GM12878 (cell line): ENCODE measurements around the gene TTLL3. TPM values are rescaled to one million over a fixed set of nuclear protein-coding genes. Genes with fewer than 3 reads are reported as not detected.

ENCODE experiments used
- ATAC-seq: fragments of 200-7000 bp; cut with Tn5 transposase; 3 replicates; pipeline ENCODE4 v1.9.1; 2020; ENCODE audit warnings: mild to moderate bottlenecking, moderate library complexity
- BruUV-seq: library from RNA; stranded (reverse); fragments of 400-500 nt; replicated peaks from 2 replicates; lab custom pipeline; 2021; lab: Mats Ljungman, UMichigan
- CTCF ChIA-PET: fragments of 300-600 bp; sonication (Branson Sonifier 250); formaldehyde crosslinking; extraction: SDS; loops from one replicate; lab custom pipeline; 2021; ENCODE audit warnings: inconsistent platforms; lab: Yijun Ruan, JAX
- POLR2A ChIA-PET: fragments of 350-600 bp; formaldehyde crosslinking; extraction: SDS; loops from one replicate; lab custom pipeline; 2021; ENCODE audit warnings: inconsistent platforms; lab: Charles Lee
- RAD21 ChIA-PET: fragments of 300-600 bp; sonication (Branson Sonifier 250); formaldehyde crosslinking; loops from one replicate; lab custom pipeline; 2023; ENCODE audit warnings: antibody characterized with exemption; ENCODE audit not compliant: unreplicated experiment; lab: Charles Lee
- SMC1A ChIA-PET: fragments of 300-600 bp; sonication (Branson Sonifier 250); formaldehyde crosslinking; loops from one replicate; lab custom pipeline; 2023; ENCODE audit not compliant: unreplicated experiment, uncharacterized antibody; lab: Charles Lee
- DNase-seq: peaks from one replicate; pipeline ENCODE4 v3.0.0-alpha.2; 2011; ENCODE audit warnings: low read depth, low spot score
- FAIRE-seq: peaks from 3 replicates; lab custom pipeline; 2011; peaks lifted over from hg19 to GRCh38; lab: Jason Lieb, UNC
- H2AFZ ChIP-seq: 2 replicates; pipeline ENCODE4 v1.6.0; 2011; ENCODE audit warnings: low read depth, low read length, control low read depth; ENCODE audit not compliant: control insufficient read depth
- H3K27ac ChIP-seq: 2 replicates; pipeline ENCODE4 v1.5.1; 2011; ENCODE audit warnings: control low read depth; ENCODE audit not compliant: control insufficient read depth, insufficient read depth
- H3K27me3 ChIP-seq, 2 experiments: replicated peaks in 1 of 2; 2 replicates each; pipeline versions ENCODE4 v1.6.0 to v1.6.1; 2011; ENCODE audit warnings: low read length in 1 of 2; ENCODE audit not compliant: control insufficient read depth in 2 of 2, insufficient read depth in 2 of 2
- H3K36me3 ChIP-seq, 2 experiments: 2 replicates each; pipeline ENCODE4 v1.5.1; 2011; ENCODE audit warnings: low read length in 1 of 2; ENCODE audit not compliant: control insufficient read depth in 2 of 2, insufficient read depth in 2 of 2
- H3K4me1 ChIP-seq: 2 replicates; pipeline ENCODE4 v1.6.1; 2011; ENCODE audit warnings: mild to moderate bottlenecking, low read length, moderate library complexity, mixed read lengths; ENCODE audit not compliant: control insufficient read depth, insufficient read depth
- H3K4me2 ChIP-seq: 2 replicates; pipeline ENCODE4 v1.6.0; 2011; ENCODE audit warnings: control low read depth; ENCODE audit not compliant: control insufficient read depth, insufficient read depth
- H3K4me3 ChIP-seq: fragments of 200-600 bp; sonication (generic); 2 replicates; pipeline ENCODE4 v1.5.1; 2016
- H3K79me2 ChIP-seq: 2 replicates; pipeline ENCODE4 v1.6.0; 2011; ENCODE audit warnings: low read length; ENCODE audit not compliant: control insufficient read depth, insufficient read depth
- H3K9ac ChIP-seq: 2 replicates; pipeline ENCODE4 v1.8.0; 2011; ENCODE audit warnings: low read length, control low read depth, mixed read lengths; ENCODE audit not compliant: control insufficient read depth, insufficient read depth
- H3K9me3 ChIP-seq: replicated peaks from 3 replicates; pipeline ENCODE4 v1.5.1; 2011; ENCODE audit warnings: mild to moderate bottlenecking, low read length; ENCODE audit not compliant: control insufficient read depth, insufficient read depth
- H4K20me1 ChIP-seq: 2 replicates; pipeline ENCODE4 v1.6.0; 2011; ENCODE audit not compliant: control insufficient read depth, insufficient read depth
- CBFB ChIP-seq: IDR thresholded peaks from 2 replicates; pipeline ENCODE4 v1.6.1; 2016; ENCODE audit warnings: antibody characterized with exemption, low read depth
- FOS ChIP-seq: IDR thresholded peaks from 3 replicates; pipeline ENCODE4 v1.6.1; 2011; ENCODE audit warnings: borderline replicate concordance; ENCODE audit not compliant: insufficient read length; ENCODE audit errors: extremely low read depth
- GATAD2B ChIP-seq: fragments of 450-650 bp; conservative IDR thresholded peaks from 2 replicates; pipeline ENCODE4 v1.6.1; 2017; ENCODE audit warnings: low read depth, mild to moderate bottlenecking, moderate library complexity
- PML ChIP-seq: IDR thresholded peaks from 2 replicates; pipeline ENCODE4 v1.6.1; 2012; ENCODE audit warnings: low read length, inconsistent platforms
- PRDM15 ChIP-seq: fragments of 450-650 bp; formaldehyde crosslinking; IDR thresholded peaks from 2 replicates; pipeline ENCODE4 v1.4.0; 2020; ENCODE audit warnings: mild to moderate bottlenecking, moderate library complexity
- RUNX3 ChIP-seq: IDR thresholded peaks from 2 replicates; pipeline ENCODE4 v1.6.1; 2012; ENCODE audit warnings: low read length, inconsistent platforms
- YY1 ChIP-seq: IDR thresholded peaks from 2 replicates; pipeline ENCODE4 v1.6.1; 2011; ENCODE audit warnings: low read depth, mild to moderate bottlenecking, low read length
- WGBS: methylation state at CpG from one replicate; pipeline ENCODE4 v1.1.6; 2016; ENCODE audit warnings: low lambda C conversion rate; ENCODE audit not compliant: insufficient replicate concordance, insufficient coverage; ENCODE audit errors: missing lambda C conversion rate; 5-methylcytosine and 5-hydroxymethylcytosine counted together
- in situ Hi-C: fragments of 300-500 bp; cut with MboI; formaldehyde crosslinking; loops from 9 replicates; pipeline ENCODE4 v1.14.3; 2018; ENCODE audit warnings: mixed read lengths
- intact Hi-C: fragments of 100-400 bp; cut with micrococcal nuclease; formaldehyde crosslinking; loops from one replicate; pipeline ENCODE4 v1.14.2; 2022; ENCODE audit not compliant: unreplicated experiment
- polyA plus RNA-seq, 11 experiments: library from polyadenylated mRNA; depleted of rRNA in 4 of 11; unstranded in 6 of 11; stranded (reverse) in 5 of 11; fragments of >200 nt; fragmentation: Nextera tagmentation in 4 of 11; fragmentation: Illumina TruSeq in 1 of 11; extraction: Ambion mirVana in 4 of 11; extraction: Trizol in 1 of 11; gene quantifications; 1 replicate in 1 of 11; 2 replicates in 10 of 11; pipeline versions ENCODE4 v1.2.1 to v1.2.3, GENCODE V29; 2011 to 2016; ENCODE audit warnings: inconsistent platforms in 2 of 11, missing spikeins in 2 of 11, low read depth in 1 of 11
- total RNA-seq, 4 experiments: library from RNA; depleted of rRNA in 3 of 4; stranded (reverse); fragments of >200 nt in 3 of 4; fragmentation: Illumina TruSeq in 1 of 4; extraction: Trizol in 1 of 4; gene quantifications; 2 replicates each; pipeline versions ENCODE4 v1.2.1 to v1.2.3, GENCODE V29; 2013 to 2021

Gene TTLL3
- total and polyA plus RNA-seq, 10 of the 15 experiments (the other 5 are each of a cell fraction or from before 2014, with no cell fraction given): 4.2 to 51.3 (median 18.9) TPM

- Histone ChIP-seq H3K9ac (no peak overlapping the region), H3K4me1 (peaks cover 7% of the 10 kb centered on the region), H3K27me3 (no peaks in the 10 kb centered on the region), H3K27ac (no peak overlapping the region), H3K9me3 (no peaks in the 10 kb centered on the region), H3K79me2 (peaks cover 3% of the 10 kb centered on the region), H3K36me3 (peaks cover 8 to 16% of the 10 kb centered on the region in 2 experiments; a peak in 3 of 4 replicates), H4K20me1 (no peaks in the 10 kb centered on the region), H3K4me2 (no peak overlapping the region), H2AFZ (no peak overlapping the region), H3K4me3 (no peak overlapping the region)
- DNase-seq: no peak
- no peak for ATAC-seq
- in situ Hi-C loops: no loop called here
- intact Hi-C loops: no loop called here
- FAIRE-seq: no peak
- CTCF ChIA-PET: interaction anchor here (1.4 kb wide), 1 partner anchor 147 kb away, joined by 7 read pairs; the partner anchor contains the start of gene CRELD1
- no peak for TF ChIP-seq PML
- TF ChIP-seq GATAD2B: no peak
- no peak for TF ChIP-seq CBFB
- TF ChIP-seq FOS: no peak
- TF ChIP-seq PRDM15 (CRISPR knock-in tag): no peak
- no peak for TF ChIP-seq YY1
- no peak for TF ChIP-seq RUNX3
- SMC1A ChIA-PET: no interaction called here
- RAD21 ChIA-PET: no interaction called here
- no TSS peak for BruUV-seq
- 99% methylated on average over 7 of the region's 7 CpGs for WGBS
- POLR2A ChIA-PET: no interaction called here
Measured at GRCh38 chr3:9785602-9786001, 24.5 kb upstream of the TTLL3 start.
